GM10266 (cell line): Measurements from ENCODE around the gene SERPINB6.

Experiments used
- DNase-seq: peaks from one replicate; pipeline ENCODE4 v3.0.0; 2012; ENCODE audit errors: extremely low spot score
- TF ChIP-seq, protein P1 (sequence below): IDR thresholded peaks from 2 replicates; pipeline ENCODE4 v1.5.1; 2012; ENCODE audit warnings: mild to moderate bottlenecking, low read depth; ENCODE audit not compliant: control insufficient read depth, insufficient read depth; ENCODE audit errors: missing control alignments

The SERPINB6 gene

DNA sequence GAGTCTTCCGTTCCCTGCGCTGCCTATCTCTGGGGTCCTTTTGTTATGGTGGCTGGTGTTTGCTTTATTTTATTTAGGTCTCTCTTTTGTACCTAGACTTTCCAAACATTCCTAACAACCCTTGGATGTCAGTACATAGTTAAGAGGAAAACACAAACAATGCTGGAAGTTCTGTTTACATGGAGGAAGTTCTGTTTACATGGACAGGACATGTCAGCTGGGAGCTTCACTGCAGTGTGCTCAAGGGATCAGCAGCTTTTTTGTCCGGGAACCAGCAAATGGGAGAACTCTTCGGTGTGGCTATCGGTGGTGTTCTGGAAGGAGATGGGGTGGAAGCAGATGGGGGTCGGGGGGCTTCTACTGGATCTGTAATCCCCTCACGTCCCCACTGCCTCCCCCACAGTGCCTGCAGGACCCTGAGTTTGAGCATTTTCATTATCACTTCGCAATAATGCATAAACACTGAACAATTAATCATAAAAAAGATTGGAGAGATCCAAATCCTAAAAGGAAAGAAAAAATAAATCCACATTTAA, 2.7 kb downstream of the SERPINB6 start:
- TF ChIP-seq, protein P1, sequence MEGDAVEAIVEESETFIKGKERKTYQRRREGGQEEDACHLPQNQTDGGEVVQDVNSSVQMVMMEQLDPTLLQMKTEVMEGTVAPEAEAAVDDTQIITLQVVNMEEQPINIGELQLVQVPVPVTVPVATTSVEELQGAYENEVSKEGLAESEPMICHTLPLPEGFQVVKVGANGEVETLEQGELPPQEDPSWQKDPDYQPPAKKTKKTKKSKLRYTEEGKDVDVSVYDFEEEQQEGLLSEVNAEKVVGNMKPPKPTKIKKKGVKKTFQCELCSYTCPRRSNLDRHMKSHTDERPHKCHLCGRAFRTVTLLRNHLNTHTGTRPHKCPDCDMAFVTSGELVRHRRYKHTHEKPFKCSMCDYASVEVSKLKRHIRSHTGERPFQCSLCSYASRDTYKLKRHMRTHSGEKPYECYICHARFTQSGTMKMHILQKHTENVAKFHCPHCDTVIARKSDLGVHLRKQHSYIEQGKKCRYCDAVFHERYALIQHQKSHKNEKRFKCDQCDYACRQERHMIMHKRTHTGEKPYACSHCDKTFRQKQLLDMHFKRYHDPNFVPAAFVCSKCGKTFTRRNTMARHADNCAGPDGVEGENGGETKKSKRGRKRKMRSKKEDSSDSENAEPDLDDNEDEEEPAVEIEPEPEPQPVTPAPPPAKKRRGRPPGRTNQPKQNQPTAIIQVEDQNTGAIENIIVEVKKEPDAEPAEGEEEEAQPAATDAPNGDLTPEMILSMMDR = no peak
- DNase-seq = no peak

DNA sequence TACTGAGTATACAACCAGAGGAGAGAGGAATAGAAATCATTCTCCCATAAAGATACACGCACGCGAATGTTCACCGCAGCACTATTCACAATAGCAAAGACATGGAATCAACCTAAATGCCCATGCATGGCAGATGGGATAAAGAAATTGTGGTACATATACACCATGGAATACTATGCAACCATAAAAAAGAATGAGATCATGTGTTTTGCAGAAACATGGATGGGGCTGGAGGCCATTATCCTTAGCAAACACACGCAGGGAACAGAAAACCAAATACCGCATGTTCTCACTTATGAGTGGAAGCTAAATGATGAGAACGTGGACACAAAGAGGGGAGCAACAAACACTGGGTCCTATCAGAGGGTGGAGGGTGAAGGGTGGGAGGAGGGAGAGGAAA, 3.4 kb downstream of the SERPINB6 start:
- TF ChIP-seq, protein P1 = no peak

DNA sequence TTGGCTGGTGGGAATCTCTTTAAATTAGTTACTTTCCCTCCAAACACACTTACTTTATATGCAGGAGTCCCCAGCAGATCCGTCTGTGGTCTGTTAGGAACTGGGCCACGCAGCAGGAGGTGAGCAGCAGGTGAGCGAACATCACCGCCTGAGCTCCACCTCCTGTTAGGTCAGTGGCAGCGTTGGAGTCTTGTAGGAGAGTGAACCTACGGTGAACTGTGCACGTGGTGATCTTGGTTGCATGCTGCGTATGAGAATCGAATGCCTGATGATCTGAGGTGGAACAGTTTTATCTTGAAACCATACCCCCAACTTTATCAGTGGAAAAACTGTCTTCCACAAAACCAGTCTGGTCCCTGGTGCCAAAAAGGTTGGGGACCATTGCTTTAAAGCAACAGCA, 5.0 kb downstream of the SERPINB6 start:
- TF ChIP-seq, protein P1 = no peak
- DNase-seq = no peak

More for the DNA sequence above, 3.4 kb downstream of the SERPINB6 start:
- no peak for DNase-seq

GRCh38 chr6:2964793-2965505, 6.4 kb downstream of the SERPINB6 start:
- TF ChIP-seq, protein P1 = no peak
- no peak for DNase-seq

DNA sequence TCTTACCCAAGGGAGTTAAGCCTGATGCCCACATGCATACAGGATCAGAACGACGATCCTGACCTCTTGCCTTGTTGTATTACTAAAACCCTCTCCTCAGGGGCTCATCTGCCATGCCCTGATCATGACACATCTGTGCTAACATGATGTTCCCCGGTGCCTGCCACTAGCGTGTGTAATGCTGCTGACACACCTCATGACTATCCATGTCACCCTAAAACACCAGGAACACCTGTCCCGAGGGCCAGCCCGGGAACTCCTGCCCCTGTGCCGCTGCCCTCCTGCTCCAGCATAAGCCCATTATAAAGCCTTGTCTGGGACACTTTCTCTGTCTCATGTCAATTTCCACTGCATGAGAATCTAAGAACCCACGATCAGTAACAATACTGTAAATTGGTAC, 7.6 kb downstream of the SERPINB6 start:
- TF ChIP-seq, protein P1 = no peak
- no peak for DNase-seq

GRCh38 chr6:2962636-2963035, 8.7 kb downstream of the SERPINB6 start:
- DNase-seq = no peak
- TF ChIP-seq, protein P1 = no peak

DNA sequence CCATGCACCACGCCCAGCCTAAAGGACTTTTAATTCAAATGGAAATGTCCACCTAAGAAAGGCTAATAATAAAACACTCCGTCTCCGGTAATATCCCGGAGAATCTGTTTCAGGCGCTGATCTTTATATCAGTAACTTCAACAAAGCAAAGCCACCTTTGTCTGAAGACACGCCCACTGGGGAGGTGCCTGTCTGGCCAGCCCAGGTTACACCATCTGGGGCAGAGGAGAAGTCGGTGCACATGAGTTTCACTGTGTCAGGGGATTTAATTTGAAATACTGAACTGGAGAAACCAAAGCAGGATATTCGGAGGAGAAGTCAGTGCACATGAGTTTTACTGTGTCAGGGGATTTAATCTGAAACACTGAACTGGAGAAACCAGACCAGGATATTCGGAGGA, 9.4 kb downstream of the SERPINB6 start:
- no peak for DNase-seq
- TF ChIP-seq, protein P1 = no peak
